HCT116 (cell line): ENCODE measurements around the gene HSH2D. TPM values are rescaled to one million over a fixed set of nuclear protein-coding genes. Genes with fewer than 3 reads are reported as not detected.

Experiments
- ATAC-seq: fragments of 200-7000 bp; cut with Tn5 transposase; 2 replicates; pipeline ENCODE4 v1.9.1; 2020; ENCODE audit warnings: mild to moderate bottlenecking, moderate library complexity
- BruUV-seq: library from RNA; stranded (reverse); fragments of 400-500 nt; replicated peaks from 2 replicates; lab custom pipeline; 2021; lab: Mats Ljungman, UMichigan
- CTCF ChIA-PET: fragments of 300-600 bp; sonication (Branson Sonifier 250); formaldehyde crosslinking; loops from one replicate; lab custom pipeline; 2021; ENCODE audit warnings: antibody characterized with exemption; lab: Charles Lee
- POLR2A ChIA-PET: fragments of 300-600, 350-600 bp; sonication (Branson Sonifier 250); formaldehyde crosslinking; loops from one replicate; lab custom pipeline; 2021; ENCODE audit warnings: antibody characterized with exemption; lab: Charles Lee
- RAD21 ChIA-PET, 2 experiments: fragments of 300-600 bp; sonication (Branson Sonifier 250); formaldehyde crosslinking; loops; one replicate each; lab custom pipeline; 2023; ENCODE audit warnings: low total read pairs in 2 of 2; ENCODE audit not compliant: uncharacterized antibody in 2 of 2, unreplicated experiment in 2 of 2, low non-redundant PET in 1 of 2; lab: Charles Lee
- DNase-seq: peaks from one replicate; pipeline ENCODE4 v3.0.0-alpha.2; 2010; ENCODE audit warnings: low read depth, low spot score
- H2AFZ ChIP-seq: fragments of 200-600 bp; shearing (Covaris generic), sonication (generic); 2 replicates; pipeline ENCODE4 v1.6.1; 2017; ENCODE audit warnings: low read depth, mixed run types, mixed read lengths, antibody characterized with exemption, low read length; ENCODE audit not compliant: poor library complexity, severe bottlenecking
- H3K27ac ChIP-seq: 2 replicates; pipeline ENCODE4 v1.5.1; 2012; ENCODE audit warnings: low read depth, low read length
- H3K27me3 ChIP-seq: fragments of 200-600 bp; sonication (generic); 2 replicates; pipeline ENCODE4 v1.6.1; 2016; ENCODE audit warnings: mixed run types, low read length, mixed read lengths; ENCODE audit not compliant: insufficient read depth
- H3K36me3 ChIP-seq, 2 experiments: fragments of 200-500 bp in 1 of 2; fragments of 200-600 bp in 1 of 2; sonication (Bioruptor generic) in 1 of 2; sonication (generic) in 1 of 2; 2 replicates each; pipeline versions ENCODE4 v1.5.1 to v1.6.1; 2014 to 2016; ENCODE audit warnings: low read length in 2 of 2, inconsistent platforms in 1 of 2, mixed read lengths in 1 of 2, mixed run types in 1 of 2; ENCODE audit not compliant: insufficient read depth in 2 of 2, control insufficient read depth in 1 of 2
- H3K4me1 ChIP-seq, 2 experiments: fragments of 200-600 bp in 1 of 2; sonication (generic) in 1 of 2; 2 replicates each; pipeline versions ENCODE4 v1.5.1 to v1.6.1; 2012 to 2017; ENCODE audit warnings: low read length in 2 of 2, inconsistent platforms in 1 of 2, mild to moderate bottlenecking in 1 of 2, mixed read lengths in 1 of 2, mixed run types in 1 of 2, moderate library complexity in 1 of 2; ENCODE audit not compliant: insufficient read depth in 2 of 2, control insufficient read depth in 1 of 2
- H3K4me2 ChIP-seq: fragments of 200-600 bp; sonication (generic); 2 replicates; pipeline ENCODE4 v1.6.1; 2017; ENCODE audit warnings: mixed run types, low read length, mixed read lengths
- H3K4me3 ChIP-seq, 2 experiments: fragments of 200-600 bp in 1 of 2; sonication (generic) in 1 of 2; replicated peaks in 1 of 2; 2 replicates each; pipeline ENCODE4 v1.5.1; 2011 to 2016; ENCODE audit warnings: low read length in 2 of 2, control low read depth in 1 of 2, low read depth in 1 of 2, mild to moderate bottlenecking in 1 of 2, mixed read lengths in 1 of 2, mixed run types in 1 of 2
- H3K79me2 ChIP-seq: fragments of 200-600 bp; sonication (generic); 2 replicates; pipeline ENCODE4 v1.6.1; 2017; ENCODE audit warnings: mild to moderate bottlenecking, mixed run types, low read length, moderate library complexity, mixed read lengths; ENCODE audit not compliant: insufficient read depth
- H3K9ac ChIP-seq: fragments of 200-600 bp; sonication (generic); 2 replicates; pipeline ENCODE4 v1.6.1; 2016; ENCODE audit warnings: low read length, mixed read lengths
- H3K9me2 ChIP-seq: fragments of 200-600 bp; sonication (generic), shearing (Covaris generic); 2 replicates; pipeline ENCODE4 v1.6.1; 2017; ENCODE audit warnings: mixed run types, mild to moderate bottlenecking, moderate library complexity; ENCODE audit not compliant: insufficient read depth
- H3K9me3 ChIP-seq, 2 experiments: fragments of 200-500 bp in 1 of 2; fragments of 200-600 bp in 1 of 2; sonication (Bioruptor generic) in 1 of 2; sonication (generic) in 1 of 2; 2 replicates each; pipeline ENCODE4 v1.6.1; 2014 to 2017; ENCODE audit warnings: low read length in 2 of 2, mixed read lengths in 2 of 2, inconsistent platforms in 1 of 2, low read depth in 1 of 2, mild to moderate bottlenecking in 1 of 2, mixed run types in 1 of 2, moderate library complexity in 1 of 2; ENCODE audit not compliant: control insufficient read depth in 1 of 2, insufficient read depth in 1 of 2
- H4K20me1 ChIP-seq: fragments of 200-600 bp; sonication (generic), shearing (Covaris generic); 2 replicates; pipeline ENCODE4 v1.6.1; 2017; ENCODE audit warnings: mixed run types, mild to moderate bottlenecking, moderate library complexity; ENCODE audit not compliant: insufficient read depth
- CBX3 ChIP-seq: IDR thresholded peaks from 2 replicates; pipeline ENCODE4 v1.6.1; 2012; ENCODE audit warnings: low read depth
- EZH2 ChIP-seq: fragments of 200-600 bp; sonication (generic); IDR thresholded peaks from 2 replicates; pipeline ENCODE4 v1.6.1; 2017; ENCODE audit warnings: antibody characterized with exemption, mixed run types
- FOSL1 ChIP-seq: IDR thresholded peaks from 2 replicates; pipeline ENCODE4 v1.6.1; 2012; ENCODE audit warnings: low read depth
- JUND ChIP-seq: IDR thresholded peaks from 2 replicates; pipeline ENCODE4 v1.6.1; 2012
- POLR2AphosphoS5 ChIP-seq: IDR thresholded peaks from 2 replicates; pipeline ENCODE4 v1.6.1; 2011; ENCODE audit warnings: mild to moderate bottlenecking, low read depth, low read length, moderate library complexity
- RAD21 ChIP-seq: IDR thresholded peaks from 2 replicates; pipeline ENCODE4 v1.6.1; 2012; ENCODE audit warnings: low read depth, mild to moderate bottlenecking
- SIN3A ChIP-seq: IDR thresholded peaks from 2 replicates; pipeline ENCODE4 v1.6.1; 2012; ENCODE audit warnings: low read depth
- SP1 ChIP-seq: IDR thresholded peaks from 2 replicates; pipeline ENCODE4 v1.6.1; 2012; ENCODE audit warnings: low read depth
- YY1 ChIP-seq: IDR thresholded peaks from 2 replicates; pipeline ENCODE4 v1.6.1; 2011; ENCODE audit warnings: low read length, low read depth, moderate library complexity, mild to moderate bottlenecking; ENCODE audit not compliant: insufficient replicate concordance; ENCODE audit errors: extremely low read depth
- ZFX ChIP-seq: fragments of 450-650 bp; IDR thresholded peaks from 2 replicates; pipeline ENCODE4 v1.6.1; 2017
- ZNF274 ChIP-seq: fragments of 200-500 bp; sonication (Bioruptor generic); IDR thresholded peaks from 2 replicates; pipeline ENCODE4 v1.6.1; 2014; ENCODE audit warnings: mild to moderate bottlenecking, low read depth, low read length, inconsistent platforms
- intact Hi-C: fragments of 100-400 bp; cut with micrococcal nuclease; formaldehyde crosslinking; loops from 2 replicates; pipeline ENCODE4 v1.10.0; 2022
- total RNA-seq: library from RNA; stranded (reverse); gene quantifications from one replicate; pipeline ENCODE4 v1.2.1, GENCODE V29; 2021; ENCODE audit not compliant: unreplicated experiment
- TF ChIP-seq, protein P1 (sequence below): IDR thresholded peaks from 2 replicates; pipeline ENCODE4 v1.6.1; 2012
- TF ChIP-seq, protein P2 (sequence below): IDR thresholded peaks from 2 replicates; pipeline ENCODE4 v1.6.1; 2012
- TF ChIP-seq, protein P3 (sequence below): IDR thresholded peaks from 2 replicates; pipeline ENCODE4 v1.6.1; 2011; ENCODE audit warnings: mild to moderate bottlenecking, low read length, moderate library complexity; ENCODE audit not compliant: insufficient replicate concordance; ENCODE audit errors: extremely low read depth

The HSH2D gene
- total RNA-seq, 1 experiment from 2014 or later = 21.4 TPM

DNA sequence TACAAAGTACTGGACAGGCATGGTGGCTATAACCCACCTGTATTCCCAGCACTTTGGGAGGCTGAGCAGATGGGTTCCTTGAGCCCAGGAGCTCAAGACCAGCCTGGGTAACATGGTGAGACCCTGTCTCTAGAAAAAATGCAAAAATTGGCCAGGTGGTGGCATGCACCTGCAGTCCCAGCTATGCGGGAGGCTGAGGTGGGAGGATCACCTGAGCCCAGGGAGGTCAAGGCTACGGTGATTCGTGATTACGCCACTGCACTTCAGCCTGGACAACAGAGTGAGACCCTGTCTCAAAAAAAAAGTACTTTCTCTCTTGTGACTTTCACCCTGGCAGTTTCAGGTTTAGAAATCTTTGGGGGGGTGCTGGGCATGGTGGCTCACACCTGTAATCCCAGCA lies 43.0 kb upstream of the HSH2D start:
- TF ChIP-seq POLR2AphosphoS5 = no peak
- TF ChIP-seq SIN3A = no peak
- TF ChIP-seq JUND = no peak
- TF ChIP-seq YY1 = no peak
- TF ChIP-seq ZNF274 = no peak
- TF ChIP-seq SP1 = no peak
- TF ChIP-seq FOSL1 = no peak
- TF ChIP-seq CBX3 = no peak
- TF ChIP-seq, protein P1, sequence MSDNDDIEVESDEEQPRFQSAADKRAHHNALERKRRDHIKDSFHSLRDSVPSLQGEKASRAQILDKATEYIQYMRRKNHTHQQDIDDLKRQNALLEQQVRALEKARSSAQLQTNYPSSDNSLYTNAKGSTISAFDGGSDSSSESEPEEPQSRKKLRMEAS = no peak
- TF ChIP-seq, protein P2, sequence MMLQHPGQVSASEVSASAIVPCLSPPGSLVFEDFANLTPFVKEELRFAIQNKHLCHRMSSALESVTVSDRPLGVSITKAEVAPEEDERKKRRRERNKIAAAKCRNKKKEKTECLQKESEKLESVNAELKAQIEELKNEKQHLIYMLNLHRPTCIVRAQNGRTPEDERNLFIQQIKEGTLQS = no peak
- TF ChIP-seq, protein P3, sequence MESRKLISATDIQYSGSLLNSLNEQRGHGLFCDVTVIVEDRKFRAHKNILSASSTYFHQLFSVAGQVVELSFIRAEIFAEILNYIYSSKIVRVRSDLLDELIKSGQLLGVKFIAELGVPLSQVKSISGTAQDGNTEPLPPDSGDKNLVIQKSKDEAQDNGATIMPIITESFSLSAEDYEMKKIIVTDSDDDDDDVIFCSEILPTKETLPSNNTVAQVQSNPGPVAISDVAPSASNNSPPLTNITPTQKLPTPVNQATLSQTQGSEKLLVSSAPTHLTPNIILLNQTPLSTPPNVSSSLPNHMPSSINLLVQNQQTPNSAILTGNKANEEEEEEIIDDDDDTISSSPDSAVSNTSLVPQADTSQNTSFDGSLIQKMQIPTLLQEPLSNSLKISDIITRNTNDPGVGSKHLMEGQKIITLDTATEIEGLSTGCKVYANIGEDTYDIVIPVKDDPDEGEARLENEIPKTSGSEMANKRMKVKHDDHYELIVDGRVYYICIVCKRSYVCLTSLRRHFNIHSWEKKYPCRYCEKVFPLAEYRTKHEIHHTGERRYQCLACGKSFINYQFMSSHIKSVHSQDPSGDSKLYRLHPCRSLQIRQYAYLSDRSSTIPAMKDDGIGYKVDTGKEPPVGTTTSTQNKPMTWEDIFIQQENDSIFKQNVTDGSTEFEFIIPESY = no peak
- TF ChIP-seq RAD21 = no peak
- TF ChIP-seq ZFX = no peak
- TF ChIP-seq EZH2 = no peak
- no peak overlapping the region for H3K4me3 ChIP-seq
- ATAC-seq = no peak
- H4K20me1 ChIP-seq = no peaks in the 10 kb centered on the region
- no peak overlapping the region for H3K4me2 ChIP-seq
- peaks cover 7 to 15% of the 10 kb centered on the region in 2 experiments; a peak in 2 of 4 replicates for H3K4me1 ChIP-seq
- ChIA-PET POLR2A (no interaction called here), RAD21 (no interaction called here), CTCF (no interaction called here)
- H3K27ac ChIP-seq = no peak overlapping the region
- H3K79me2 ChIP-seq = peaks cover 6% of the 10 kb centered on the region; the same call in 1 of the 2 replicates
- no peaks in the 10 kb centered on the region for H3K27me3 ChIP-seq
- H3K36me3 ChIP-seq = peaks cover 18 to 48% of the 10 kb centered on the region in 2 experiments
- no peaks in the 10 kb centered on the region for H3K9me3 ChIP-seq
- intact Hi-C loops = no loop called here
- BruUV-seq = no TSS peak
- H2AFZ ChIP-seq = no peak overlapping the region
- H3K9ac ChIP-seq = no peak overlapping the region
- H3K9me2 ChIP-seq = no peaks in the 10 kb centered on the region
- no peak for DNase-seq
